Kidney (tissue), 14 donors: ENCODE data around the gene DBN1. TPM values are rescaled to one million over a fixed set of nuclear protein-coding genes. Genes with fewer than 3 reads are reported as not detected.

ENCODE experiments used
- DNase-seq, 5 donors: peaks; one replicate each; pipeline ENCODE4 v3.0.0-alpha.2; 2013 to 2020
- FAIRE-seq: peaks from 2 replicates; lab custom pipeline; 2012; peaks lifted over from hg19 to GRCh38; lab: Jason Lieb, UNC
- H3K27ac ChIP-seq, 2 donors: one replicate each; pipeline ENCODE4 v1.7.0; 2013; ENCODE audit warnings: low read depth in 2 of 2, low read length in 2 of 2, inconsistent platforms in 1 of 2
- H3K27me3 ChIP-seq: one replicate; pipeline ENCODE4 v1.7.1; 2013; ENCODE audit warnings: low read length, inconsistent platforms; ENCODE audit not compliant: control insufficient read depth, insufficient read depth
- H3K36me3 ChIP-seq, 3 donors: one replicate each; pipeline versions ENCODE4 v1.7.0 to v1.7.1; 2013; ENCODE audit warnings: low read length in 3 of 3, control low read depth in 1 of 3, inconsistent platforms in 1 of 3; ENCODE audit not compliant: insufficient read depth in 3 of 3, control insufficient read depth in 2 of 3
- H3K4me1 ChIP-seq, 3 donors: one replicate each; pipeline versions ENCODE4 v1.7.0 to v1.7.1; 2013; ENCODE audit warnings: low read length in 3 of 3, inconsistent platforms in 1 of 3, low read depth in 1 of 3; ENCODE audit not compliant: control insufficient read depth in 2 of 3, insufficient read depth in 2 of 3
- H3K4me3 ChIP-seq, 3 donors: one replicate each; pipeline versions ENCODE4 v1.7.0 to v1.8.1; 2013; ENCODE audit warnings: low read length in 3 of 3, control low read depth in 1 of 3, inconsistent platforms in 1 of 3
- H3K9ac ChIP-seq, 3 donors: one replicate each; pipeline versions ENCODE4 v1.7.0 to v1.7.1; 2013; ENCODE audit warnings: low read length in 3 of 3, control low read depth in 1 of 3, inconsistent platforms in 1 of 3
- H3K9me3 ChIP-seq, 3 donors: one replicate each; pipeline versions ENCODE4 v1.7.0 to v1.7.1; 2013; ENCODE audit warnings: low read length in 3 of 3, control low read depth in 1 of 3, inconsistent platforms in 1 of 3; ENCODE audit not compliant: control insufficient read depth in 2 of 3, insufficient read depth in 1 of 3
- intact Hi-C: fragments of 100-400 bp; cut with DNase I; formaldehyde crosslinking; loops from one replicate; pipeline ENCODE4 v1.11.1; 2022
- polyA plus RNA-seq: library from polyadenylated mRNA; stranded (reverse); fragments of 350-450 nt; fragmentation: Illumina TruSeq; extraction: RNeasy Lipid Tissue Mini Kit (QIAGEN cat#74804); gene quantifications from one replicate; pipeline ENCODE4 v1.2.3, GENCODE V29; 2014; ENCODE audit warnings: low read depth, low replicate concordance; ENCODE audit not compliant: insufficient read depth
- total RNA-seq: library from RNA; stranded (reverse); fragmentation: NEBNext Ultra II Directional; extraction: Animal tissue kit (Norgen Biotek cat#: 25700); gene quantifications from one replicate; pipeline ENCODE4 v1.2.1, GENCODE V29; 2021
- TF ChIP-seq, protein P1 (sequence below): IDR thresholded peaks from 3 replicates; pipeline ENCODE4 v1.5.1; 2012; ENCODE audit warnings: mild to moderate bottlenecking, moderate library complexity, borderline replicate concordance; ENCODE audit not compliant: insufficient read depth; ENCODE audit errors: extremely low read depth
- donor health status: control.
- donor health status: control.
- donor health status: control.
- donor health status: control.
- donor health status: control.
- donor health status: DM: yes; HTN: yes; CAD: no.
- donor health status: Normal renal cell carcinoma (clear cell type).

DBN1 gene
- total and polyA plus RNA-seq, 2 donors from 2014 or later: 56.5 to 64.2 TPM

DNA sequence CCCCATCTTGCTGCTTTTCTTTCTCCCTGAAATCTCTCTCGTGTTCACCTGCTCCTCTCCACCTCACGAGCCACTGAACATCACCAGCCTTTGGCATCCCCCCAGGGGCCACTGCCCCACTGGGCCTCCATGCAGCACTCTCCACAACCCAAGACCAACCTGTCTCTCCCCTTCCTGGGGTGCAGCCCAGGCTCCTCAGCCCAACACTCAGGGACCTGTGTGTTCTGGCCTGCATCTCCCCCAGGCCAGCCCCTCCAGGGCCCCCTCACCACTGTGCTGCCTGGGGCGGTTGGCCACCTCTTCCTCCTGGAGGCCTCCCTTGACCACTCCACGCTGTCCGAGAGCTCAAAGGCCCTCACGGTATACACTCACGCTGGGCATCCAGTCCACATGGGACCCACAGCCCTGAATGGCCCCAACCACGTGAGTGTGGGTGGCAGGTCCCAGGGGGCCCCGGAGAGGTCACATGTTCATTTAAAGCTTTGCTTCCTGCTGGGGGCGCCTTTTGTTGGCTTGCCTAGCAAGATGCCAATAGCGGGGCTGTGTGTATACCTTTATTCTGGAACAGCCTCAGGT lies 36.6 kb upstream of the DBN1 start:
- Histone ChIP-seq H3K27me3 (no peaks in the 10 kb centered on the region), H3K9me3 (no peaks in the 10 kb centered on the region), H3K4me3 (no peak overlapping the region), H3K27ac (no peak overlapping the region), H3K9ac (no peak overlapping the region), H3K4me1 (no peaks in the 10 kb centered on the region), H3K36me3 (peaks cover 4 to 24% (median 15%) of the 10 kb centered on the region in 3 donors)
- FAIRE-seq: no peak
- TF ChIP-seq, protein P1, sequence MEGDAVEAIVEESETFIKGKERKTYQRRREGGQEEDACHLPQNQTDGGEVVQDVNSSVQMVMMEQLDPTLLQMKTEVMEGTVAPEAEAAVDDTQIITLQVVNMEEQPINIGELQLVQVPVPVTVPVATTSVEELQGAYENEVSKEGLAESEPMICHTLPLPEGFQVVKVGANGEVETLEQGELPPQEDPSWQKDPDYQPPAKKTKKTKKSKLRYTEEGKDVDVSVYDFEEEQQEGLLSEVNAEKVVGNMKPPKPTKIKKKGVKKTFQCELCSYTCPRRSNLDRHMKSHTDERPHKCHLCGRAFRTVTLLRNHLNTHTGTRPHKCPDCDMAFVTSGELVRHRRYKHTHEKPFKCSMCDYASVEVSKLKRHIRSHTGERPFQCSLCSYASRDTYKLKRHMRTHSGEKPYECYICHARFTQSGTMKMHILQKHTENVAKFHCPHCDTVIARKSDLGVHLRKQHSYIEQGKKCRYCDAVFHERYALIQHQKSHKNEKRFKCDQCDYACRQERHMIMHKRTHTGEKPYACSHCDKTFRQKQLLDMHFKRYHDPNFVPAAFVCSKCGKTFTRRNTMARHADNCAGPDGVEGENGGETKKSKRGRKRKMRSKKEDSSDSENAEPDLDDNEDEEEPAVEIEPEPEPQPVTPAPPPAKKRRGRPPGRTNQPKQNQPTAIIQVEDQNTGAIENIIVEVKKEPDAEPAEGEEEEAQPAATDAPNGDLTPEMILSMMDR: no peak
- no peak for DNase-seq
- intact Hi-C loops: no loop called here

DNA sequence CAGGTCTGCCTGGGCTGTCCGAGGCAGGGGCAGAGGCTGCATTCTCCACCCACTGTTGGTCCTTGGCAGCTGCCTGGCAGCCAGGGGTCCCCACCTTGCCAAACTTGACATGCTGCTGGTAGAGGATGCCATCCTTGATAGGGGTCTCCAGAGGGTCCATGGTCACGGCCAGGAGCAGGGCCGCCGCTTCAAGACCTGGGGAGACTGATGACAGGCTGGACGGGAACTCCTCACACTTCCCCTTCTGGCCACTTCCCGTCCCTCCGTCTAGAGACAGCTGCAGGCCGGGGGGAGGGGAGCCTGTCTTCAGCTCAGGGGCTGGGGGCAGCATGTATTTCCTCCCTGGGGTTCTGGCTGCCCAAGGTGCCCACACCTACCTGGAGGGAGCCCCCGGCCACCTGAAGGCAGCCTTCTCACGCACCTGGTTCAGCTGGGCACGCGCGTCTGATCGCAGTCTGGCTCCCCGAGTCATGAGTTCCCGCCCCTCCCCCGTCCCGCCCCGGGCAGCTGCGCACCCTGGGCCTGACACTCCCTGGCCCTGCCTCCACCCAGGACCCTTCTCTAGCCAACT lies 36.0 kb upstream of the DBN1 start, which contains the start of gene DOK3:
Gene DOK3, minus strand, starts transcription at position 446 of the 571 bp plus-strand sequence. Its CDS starts 286 bp downstream, at position 160.
- Histone ChIP-seq H3K36me3 (peaks cover 0 to 20% (median 13%) of the 10 kb centered on the region in 3 donors), H3K27me3 (no peaks in the 10 kb centered on the region), H3K9me3 (no peaks in the 10 kb centered on the region), H3K9ac (no peak within 1 kb of the TSS), H3K4me1 (no peaks in the 10 kb centered on the region), H3K27ac (no peak within 1 kb of the TSS), H3K4me3 (no peak within 1 kb of the TSS)
- TF ChIP-seq, protein P1: no peak
- FAIRE-seq: no peak
- peak in 1 of 5 donors; percentile 72 for DNase-seq
- intact Hi-C loops: no loop called here

DNA sequence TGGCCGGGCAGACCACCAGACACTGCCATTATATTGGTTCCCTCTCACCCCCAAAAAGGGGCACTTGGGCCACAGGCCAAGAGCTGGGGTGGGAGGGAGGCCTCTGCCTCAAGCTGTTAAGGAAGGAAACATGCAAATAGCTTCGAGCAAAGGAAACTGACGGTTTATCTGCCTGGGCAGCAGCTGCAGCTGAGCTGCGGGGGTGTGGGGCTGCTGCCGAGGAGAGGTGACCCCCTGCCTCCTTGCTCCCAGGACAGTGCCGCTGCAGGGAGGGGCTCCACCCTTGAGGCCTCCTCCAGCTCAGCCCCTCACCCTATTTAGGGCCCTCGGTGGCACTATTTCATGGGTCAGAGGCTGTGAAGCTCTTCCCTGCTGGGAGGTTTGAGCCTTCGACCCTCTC lies 35.4 kb upstream of the DBN1 start:
- intact Hi-C loops: no loop called here
- no peak overlapping the region for H3K9ac ChIP-seq
- no peaks in the 10 kb centered on the region for H3K9me3 ChIP-seq
- TF ChIP-seq, protein P1: no peak
- H3K27me3 ChIP-seq: no peaks in the 10 kb centered on the region
- FAIRE-seq (no peak), DNase-seq (peak in 1 of 5 donors; percentile 65)
- H3K36me3 ChIP-seq: peaks cover 0 to 16% (median 11%) of the 10 kb centered on the region in 3 donors
- H3K4me1 ChIP-seq: no peaks in the 10 kb centered on the region
- H3K4me3 ChIP-seq: no peak overlapping the region
- no peak overlapping the region for H3K27ac ChIP-seq
